ENCODE measurements around the gene FBXO44.

GRCh38 chr1:11681071-11681771 lies 26.5 kb downstream of the FBXO44 start, which contains the start of gene MAD2L2:
- TF ChIP-seq CTCF (IDR thresholded peaks at IDR 0.05): no peak
- TF ChIP-seq POLR2A (IDR thresholded peaks at IDR 0.05): peak in 2 of 4 donors; percentile 48 to 69
